Measurements from ENCODE around the gene APOBEC2. TPM values are rescaled to one million over a fixed set of nuclear protein-coding genes. Genes with fewer than 3 reads are reported as not detected.

Gene APOBEC2
- total RNA-seq, 4 donors from 2014 or later: not detected

DNA sequence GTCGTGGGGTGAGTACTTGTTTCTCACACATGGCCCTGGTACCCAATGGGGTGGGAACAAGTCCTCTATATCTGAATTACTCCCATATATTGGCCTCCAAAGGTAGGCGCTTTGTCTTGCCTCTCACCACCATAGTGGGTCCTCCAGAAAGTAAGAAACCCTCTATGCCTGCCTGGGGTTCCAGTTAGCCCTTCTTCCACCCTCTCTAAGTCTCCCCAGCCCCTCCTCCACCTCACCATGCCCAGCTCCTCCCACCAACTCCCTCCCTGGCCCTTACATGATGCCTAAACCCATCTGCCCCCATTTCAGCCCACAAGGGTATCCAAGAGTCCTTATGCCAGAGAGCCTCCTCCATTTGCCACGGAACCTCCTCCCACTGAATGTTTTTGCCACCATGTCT, 9.9 kb upstream of the APOBEC2 start:
- 92 to 96% methylated on average over 3 of the region's 3 CpGs for WGBS, 2 donors
- DNase-seq (ENCODE audit: low spot score in 2 of 2): peak in 1 of 2 donors; percentile 21
- H3K4me3 ChIP-seq (ENCODE audit: low read depth, poor library complexity, severe bottlenecking): no peak overlapping the region
- intact Hi-C loops (cut with DNase I; ENCODE audit: low total_unique reads): no loop called here
- TF ChIP-seq, protein P1, sequence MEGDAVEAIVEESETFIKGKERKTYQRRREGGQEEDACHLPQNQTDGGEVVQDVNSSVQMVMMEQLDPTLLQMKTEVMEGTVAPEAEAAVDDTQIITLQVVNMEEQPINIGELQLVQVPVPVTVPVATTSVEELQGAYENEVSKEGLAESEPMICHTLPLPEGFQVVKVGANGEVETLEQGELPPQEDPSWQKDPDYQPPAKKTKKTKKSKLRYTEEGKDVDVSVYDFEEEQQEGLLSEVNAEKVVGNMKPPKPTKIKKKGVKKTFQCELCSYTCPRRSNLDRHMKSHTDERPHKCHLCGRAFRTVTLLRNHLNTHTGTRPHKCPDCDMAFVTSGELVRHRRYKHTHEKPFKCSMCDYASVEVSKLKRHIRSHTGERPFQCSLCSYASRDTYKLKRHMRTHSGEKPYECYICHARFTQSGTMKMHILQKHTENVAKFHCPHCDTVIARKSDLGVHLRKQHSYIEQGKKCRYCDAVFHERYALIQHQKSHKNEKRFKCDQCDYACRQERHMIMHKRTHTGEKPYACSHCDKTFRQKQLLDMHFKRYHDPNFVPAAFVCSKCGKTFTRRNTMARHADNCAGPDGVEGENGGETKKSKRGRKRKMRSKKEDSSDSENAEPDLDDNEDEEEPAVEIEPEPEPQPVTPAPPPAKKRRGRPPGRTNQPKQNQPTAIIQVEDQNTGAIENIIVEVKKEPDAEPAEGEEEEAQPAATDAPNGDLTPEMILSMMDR (IDR thresholded peaks at IDR 0.05): no peak
- no peak for TF ChIP-seq POLR2A (IDR thresholded peaks at IDR 0.05)

DNA sequence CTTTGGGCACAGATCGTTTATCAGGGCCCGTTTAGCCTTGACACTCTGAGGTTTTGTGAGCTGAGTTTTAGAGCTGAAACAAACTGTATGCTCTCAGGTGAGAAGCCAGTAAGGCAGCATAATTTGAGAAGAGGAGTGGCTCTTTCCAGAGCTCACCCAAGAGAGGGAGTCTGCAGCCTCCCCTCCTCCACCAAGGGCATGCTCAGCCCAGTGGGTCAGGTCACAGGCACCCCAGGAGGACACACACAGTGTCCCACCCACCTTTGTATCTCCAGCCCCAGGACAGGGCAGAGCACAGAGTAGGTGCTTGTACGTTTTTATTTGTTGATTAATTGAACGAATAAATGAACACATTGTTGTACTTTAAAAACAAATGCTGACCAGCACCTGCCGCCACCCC, 7.3 kb upstream of the APOBEC2 start:
- WGBS, 2 donors: 70 to 73% methylated on average over 5 of the region's 5 CpGs

DNA sequence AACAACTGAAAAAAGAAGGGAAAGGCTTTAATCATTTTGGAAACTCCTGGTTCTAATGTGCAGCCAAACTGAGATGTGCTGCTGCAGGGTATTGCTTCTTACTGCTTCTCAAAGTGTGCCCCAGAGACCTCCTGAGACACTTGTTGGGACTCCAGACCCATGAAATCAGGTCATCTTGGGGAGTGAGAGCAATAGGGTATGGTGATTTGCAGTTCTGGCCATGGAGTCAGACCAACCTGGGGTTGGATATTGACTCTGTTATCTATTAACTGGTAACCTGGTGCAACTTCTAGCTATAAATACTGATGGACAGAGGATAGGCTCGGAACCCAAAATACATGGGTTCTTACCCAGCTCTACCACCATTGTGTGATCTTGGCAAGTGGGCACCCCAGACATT, 6.9 kb upstream of the APOBEC2 start:
- intact Hi-C loops (cut with DNase I; ENCODE audit: low total_unique reads): no loop called here
- no peak for DNase-seq (ENCODE audit: low spot score in 2 of 2)
- 94 to 100% methylated on average over 1 of the region's 1 CpG for WGBS, 2 donors

More for the DNA sequence above, 7.3 kb upstream of the APOBEC2 start:
- intact Hi-C loops (cut with DNase I; ENCODE audit: low total_unique reads): no loop called here
- no peak for TF ChIP-seq POLR2A (IDR thresholded peaks at IDR 0.05)
- TF ChIP-seq, protein P1 (IDR thresholded peaks at IDR 0.05): no peak
- no peak overlapping the region for H3K4me3 ChIP-seq (ENCODE audit: low read depth, poor library complexity, severe bottlenecking)
- DNase-seq (ENCODE audit: low spot score in 2 of 2): no peak

DNA sequence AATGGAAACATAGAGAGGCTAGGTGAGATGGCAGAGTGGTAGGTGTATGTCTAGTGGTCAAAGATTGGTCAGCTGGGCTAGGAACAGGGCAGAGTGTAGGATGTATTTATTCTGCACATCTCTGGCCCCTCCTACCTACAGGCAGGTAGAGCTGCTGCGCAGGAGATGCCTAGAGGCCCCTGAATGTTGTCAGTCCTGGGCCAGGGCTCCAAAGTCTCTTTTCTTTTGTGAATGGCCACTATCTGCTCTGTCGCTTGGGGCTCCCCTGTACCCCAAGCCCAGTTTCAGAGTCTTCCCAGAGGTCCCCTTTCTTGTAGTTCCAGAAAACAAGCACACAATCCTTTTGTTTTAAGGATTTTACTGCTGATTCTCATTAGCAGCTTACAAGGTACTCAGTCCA, 5.7 kb upstream of the APOBEC2 start:
- intact Hi-C loops (cut with DNase I; ENCODE audit: low total_unique reads): no loop called here
- DNase-seq (ENCODE audit: low spot score in 2 of 2): no peak
- TF ChIP-seq, protein P1 (IDR thresholded peaks at IDR 0.05): no peak
- TF ChIP-seq POLR2A (IDR thresholded peaks at IDR 0.05): no peak
- WGBS, 2 donors: 95 to 100% methylated on average over 2 of the region's 2 CpGs
- H3K4me3 ChIP-seq (ENCODE audit: low read depth, poor library complexity, severe bottlenecking): no peak overlapping the region

More for the DNA sequence above, 6.9 kb upstream of the APOBEC2 start:
- TF ChIP-seq, protein P1 (IDR thresholded peaks at IDR 0.05): no peak
- no peak for TF ChIP-seq POLR2A (IDR thresholded peaks at IDR 0.05)
- no peak overlapping the region for H3K4me3 ChIP-seq (ENCODE audit: low read depth, poor library complexity, severe bottlenecking)

DNA sequence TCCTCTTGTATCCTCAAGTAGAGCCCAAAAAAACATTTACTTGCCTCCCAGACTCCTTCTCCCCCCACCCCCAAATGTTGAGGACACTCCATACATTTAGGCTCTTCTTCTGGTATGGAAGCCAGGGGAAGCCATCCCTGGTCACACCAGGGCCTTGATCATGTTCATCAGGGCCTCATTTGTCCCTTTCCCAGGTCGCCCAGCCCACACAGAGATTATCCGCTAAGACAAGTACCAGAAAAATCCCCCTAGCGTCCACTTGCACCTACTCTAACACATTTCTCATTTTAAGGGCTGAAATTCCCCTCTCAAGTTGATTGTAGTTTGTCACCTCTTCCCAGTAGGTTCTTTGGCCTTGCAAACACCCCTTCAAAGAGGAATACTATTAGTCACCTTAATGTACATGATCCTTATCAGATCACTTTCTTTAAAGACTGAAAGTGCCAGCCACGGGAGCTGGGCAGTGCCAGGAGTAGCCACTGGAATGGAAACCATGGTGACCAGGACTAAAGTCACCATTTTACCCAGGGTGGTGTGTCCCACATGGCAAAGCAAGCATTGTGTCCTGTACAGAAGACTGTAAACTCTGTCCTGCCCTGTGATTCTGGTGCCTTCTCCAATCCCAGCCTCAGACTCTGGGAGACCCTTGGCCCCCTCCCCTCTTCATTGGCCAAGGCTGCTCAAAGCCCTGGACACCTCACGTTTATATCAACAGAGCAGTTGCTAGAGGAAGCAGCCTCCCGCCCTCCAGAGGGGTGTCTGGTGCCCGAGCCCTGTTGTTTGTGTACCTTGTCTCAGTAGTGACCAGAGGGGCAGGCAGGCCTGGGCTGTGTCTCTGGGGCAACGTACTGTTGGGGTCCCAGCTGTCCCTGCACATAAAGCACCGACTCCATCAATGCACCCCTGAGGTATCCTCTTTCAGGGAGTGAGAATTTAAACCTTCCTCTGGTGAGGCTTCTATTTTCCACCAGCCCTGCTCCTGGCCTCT, 5.0 kb upstream of the APOBEC2 start:
- WGBS, 2 donors: 70 to 75% methylated on average over 9 of the region's 9 CpGs
- intact Hi-C loops (cut with DNase I; ENCODE audit: low total_unique reads): no loop called here
- H3K4me3 ChIP-seq (ENCODE audit: low read depth, poor library complexity, severe bottlenecking): no peak overlapping the region
- peak in 1 of 2 donors; percentile 62 for DNase-seq (ENCODE audit: low spot score in 2 of 2)
- TF ChIP-seq POLR2A (IDR thresholded peaks at IDR 0.05): no peak
- TF ChIP-seq, protein P1 (IDR thresholded peaks at IDR 0.05): no peak

Data from lower leg skin (tissue), 4 donors.